CD4-positive, alpha-beta memory T cell (primary cell): ENCODE data around the gene PTPRD. TPM values are rescaled to one million over a fixed set of nuclear protein-coding genes. Genes with fewer than 3 reads are reported as not detected.

ENCODE experiments used
- CTCF ChIA-PET: fragments of 350-600 bp; sonication (Branson Sonifier 250); formaldehyde crosslinking; loops from one replicate; lab custom pipeline; 2021; ENCODE audit warnings: inconsistent platforms; ENCODE audit not compliant: partially characterized antibody; lab: Charles Lee
- POLR2A ChIA-PET: fragments of 350-600 bp; sonication (Branson Sonifier 250); formaldehyde crosslinking; loops from one replicate; lab custom pipeline; 2021; ENCODE audit not compliant: partially characterized antibody; lab: Charles Lee
- DNase-seq, 5 donors: peaks; one replicate each; pipeline versions ENCODE4 v3.0.0 to v3.0.0-alpha.2; 2020 to 2022; ENCODE audit warnings: mixed read lengths in 1 of 5
- H3K27ac ChIP-seq: one replicate; pipeline ENCODE4 v1.7.0; 2013; ENCODE audit warnings: low read depth, low read length
- H3K27me3 ChIP-seq: 2 replicates; pipeline ENCODE4 v1.7.0; 2013; ENCODE audit warnings: mild to moderate bottlenecking, low read length, moderate library complexity; ENCODE audit not compliant: insufficient read depth
- H3K36me3 ChIP-seq: 2 replicates; pipeline ENCODE4 v1.7.0; 2013; ENCODE audit warnings: mild to moderate bottlenecking, low read length, moderate library complexity; ENCODE audit not compliant: insufficient read depth
- H3K4me1 ChIP-seq: 2 replicates; pipeline ENCODE4 v1.7.0; 2013; ENCODE audit warnings: mild to moderate bottlenecking, low read length, moderate library complexity; ENCODE audit not compliant: insufficient read depth
- H3K4me3 ChIP-seq, 2 donors: one replicate each; pipeline ENCODE4 v1.7.0; 2013; ENCODE audit warnings: low read length in 2 of 2, mild to moderate bottlenecking in 1 of 2
- H3K9me3 ChIP-seq, 2 donors: one replicate each; pipeline ENCODE4 v1.7.0; 2013; ENCODE audit warnings: low read length in 2 of 2, control low read depth in 1 of 2; ENCODE audit not compliant: control insufficient read depth in 1 of 2
- H3K27ac Mint-ChIP-seq, 7 donors: one replicate each; pipeline ENCODE4 v1.8.0; 2020 to 2021; ENCODE audit warnings: mixed read lengths in 7 of 7, mild to moderate bottlenecking in 6 of 7, inconsistent platforms in 3 of 7, moderate library complexity in 3 of 7
- H3K27me3 Mint-ChIP-seq, 2 donors: one replicate each; pipeline ENCODE4 v1.8.0; 2020 to 2021; ENCODE audit warnings: mixed read lengths in 2 of 2
- H3K36me3 Mint-ChIP-seq, 2 donors: one replicate each; pipeline ENCODE4 v1.8.0; 2020 to 2021; ENCODE audit warnings: mixed read lengths in 2 of 2, inconsistent platforms in 1 of 2, mild to moderate bottlenecking in 1 of 2
- H3K4me1 Mint-ChIP-seq, 4 donors: one replicate each; pipeline ENCODE4 v1.8.0; 2020 to 2021; ENCODE audit warnings: mixed read lengths in 4 of 4, mild to moderate bottlenecking in 1 of 4
- H3K4me3 Mint-ChIP-seq, 8 donors: one replicate each; pipeline ENCODE4 v1.8.0; 2020 to 2021; ENCODE audit warnings: mixed read lengths in 8 of 8, mild to moderate bottlenecking in 7 of 8, moderate library complexity in 6 of 8, inconsistent platforms in 3 of 8
- H3K9me3 Mint-ChIP-seq, 8 donors: one replicate each; pipeline ENCODE4 v1.8.0; 2020 to 2021; ENCODE audit warnings: mixed read lengths in 8 of 8, mild to moderate bottlenecking in 5 of 8, inconsistent platforms in 3 of 8, moderate library complexity in 1 of 8
- intact Hi-C: fragments of 100-400 bp; cut with micrococcal nuclease; formaldehyde crosslinking; loops from one replicate; pipeline ENCODE4 v1.15.1; 2023
- polyA plus RNA-seq, 2 donors: library from polyadenylated mRNA; unstranded; fragments of 300-500 nt; fragmentation: Illumina TruSeq; gene quantifications; one replicate each; pipeline ENCODE4 v1.2.3, GENCODE V29; 2021
- total RNA-seq, 2 experiments: library from RNA; stranded (reverse); gene quantifications; one replicate each; pipeline ENCODE4 v1.2.3, GENCODE V29; 2021

The PTPRD gene
- total and polyA plus RNA-seq, 4 experiments from 2014 or later: not detected

- intact Hi-C loops: no loop called here
Observed at GRCh38 chr9:9847750-9848149, 765.1 kb downstream of the PTPRD start.

GRCh38 chr9:9846557-9846956 is 766.2 kb downstream of the PTPRD start:
- H3K4me3 Mint-ChIP-seq: no peak overlapping the region
- H3K27ac ChIP-seq: no peak overlapping the region
- H3K9me3 ChIP-seq: no peaks in the 10 kb centered on the region
- H3K4me1 Mint-ChIP-seq: peaks cover 0 to 2% (median under 1%) of the 10 kb centered on the region in 4 donors
- H3K4me3 ChIP-seq: no peak overlapping the region
- CTCF ChIA-PET: no interaction called here
- H3K36me3 ChIP-seq: no peaks in the 10 kb centered on the region
- no peaks in the 10 kb centered on the region for H3K27me3 Mint-ChIP-seq
- no peak for DNase-seq
- no peak overlapping the region for H3K27ac Mint-ChIP-seq
- H3K36me3 Mint-ChIP-seq: no peaks in the 10 kb centered on the region
- POLR2A ChIA-PET: no interaction called here
- no peaks in the 10 kb centered on the region for H3K4me1 ChIP-seq
- intact Hi-C loops: no loop called here
- peaks cover 0 to 5% (median 0%) of the 10 kb centered on the region in 8 donors for H3K9me3 Mint-ChIP-seq
- no peaks in the 10 kb centered on the region for H3K27me3 ChIP-seq

More at GRCh38 chr9:9847750-9848149, 765.1 kb downstream of the PTPRD start:
- no peak overlapping the region for H3K27ac Mint-ChIP-seq
- Histone ChIP-seq H3K4me1 (no peaks in the 10 kb centered on the region), H3K4me3 (no peak overlapping the region), H3K36me3 (no peaks in the 10 kb centered on the region), H3K27ac (no peak overlapping the region), H3K9me3 (no peaks in the 10 kb centered on the region), H3K27me3 (no peaks in the 10 kb centered on the region)
- peaks cover 0 to 4% (median 0%) of the 10 kb centered on the region in 8 donors for H3K9me3 Mint-ChIP-seq
- no peaks in the 10 kb centered on the region for H3K27me3 Mint-ChIP-seq
- ChIA-PET POLR2A (no interaction called here), CTCF (no interaction called here)
- no peak overlapping the region for H3K4me3 Mint-ChIP-seq
- no peaks in the 10 kb centered on the region for H3K36me3 Mint-ChIP-seq
- peaks cover 0 to 2% (median under 1%) of the 10 kb centered on the region in 4 donors for H3K4me1 Mint-ChIP-seq
- no peak for DNase-seq

GRCh38 chr9:9820436-9820835 is 792.4 kb downstream of the PTPRD start:
- Mint-ChIP-seq H3K9me3 (peaks cover 0 to 21% (median 4%) of the 10 kb centered on the region in 8 donors), H3K4me3 (no peak overlapping the region), H3K36me3 (no peaks in the 10 kb centered on the region), H3K27me3 (no peaks in the 10 kb centered on the region), H3K27ac (no peak overlapping the region), H3K4me1 (no peaks in the 10 kb centered on the region)
- Histone ChIP-seq H3K36me3 (no peaks in the 10 kb centered on the region), H3K27me3 (no peaks in the 10 kb centered on the region), H3K4me1 (no peaks in the 10 kb centered on the region), H3K9me3 (no peaks in the 10 kb centered on the region), H3K4me3 (no peak overlapping the region), H3K27ac (no peak overlapping the region)
- ChIA-PET POLR2A (no interaction called here), CTCF (no interaction called here)
- intact Hi-C loops: no loop called here
- no peak for DNase-seq

- Histone ChIP-seq H3K27me3 (no peaks in the 10 kb centered on the region), H3K27ac (no peak overlapping the region), H3K4me1 (no peaks in the 10 kb centered on the region), H3K36me3 (no peaks in the 10 kb centered on the region), H3K9me3 (no peaks in the 10 kb centered on the region), H3K4me3 (no peak overlapping the region)
- no peaks in the 10 kb centered on the region for H3K36me3 Mint-ChIP-seq
- intact Hi-C loops: no loop called here
- H3K27ac Mint-ChIP-seq: no peak overlapping the region
- CTCF ChIA-PET: no interaction called here
- no peak overlapping the region for H3K4me3 Mint-ChIP-seq
- no peaks in the 10 kb centered on the region for H3K4me1 Mint-ChIP-seq
- peaks cover 0 to 22% (median 4%) of the 10 kb centered on the region in 8 donors for H3K9me3 Mint-ChIP-seq
- no peak for DNase-seq
- no peaks in the 10 kb centered on the region for H3K27me3 Mint-ChIP-seq
- POLR2A ChIA-PET: no interaction called here
Observed at GRCh38 chr9:9819886-9820285, 792.9 kb downstream of the PTPRD start.

GRCh38 chr9:9817176-9817575 is 795.6 kb downstream of the PTPRD start:
- ChIA-PET CTCF (no interaction called here), POLR2A (no interaction called here)
- H3K36me3 ChIP-seq: no peaks in the 10 kb centered on the region
- Mint-ChIP-seq H3K4me1 (no peaks in the 10 kb centered on the region), H3K4me3 (no peak overlapping the region), H3K36me3 (no peaks in the 10 kb centered on the region), H3K9me3 (peaks cover 0 to 18% (median 4%) of the 10 kb centered on the region in 8 donors), H3K27me3 (no peaks in the 10 kb centered on the region), H3K27ac (no peak overlapping the region)
- H3K9me3 ChIP-seq: no peaks in the 10 kb centered on the region
- intact Hi-C loops: no loop called here
- H3K27ac ChIP-seq: no peak overlapping the region
- H3K4me1 ChIP-seq: no peaks in the 10 kb centered on the region
- no peak overlapping the region for H3K4me3 ChIP-seq
- DNase-seq: no peak
- no peaks in the 10 kb centered on the region for H3K27me3 ChIP-seq

- POLR2A ChIA-PET: no interaction called here
- H3K4me1 Mint-ChIP-seq: no peaks in the 10 kb centered on the region
Observed at GRCh38 chr9:9804109-9804508, 808.7 kb downstream of the PTPRD start.

GRCh38 chr9:9799287-9799686 is 813.5 kb downstream of the PTPRD start:
- H3K27me3 Mint-ChIP-seq: no peaks in the 10 kb centered on the region
- ChIA-PET CTCF (no interaction called here), POLR2A (no interaction called here)
- H3K4me1 Mint-ChIP-seq: no peaks in the 10 kb centered on the region
- no peak overlapping the region for H3K27ac ChIP-seq
- H3K4me1 ChIP-seq: no peaks in the 10 kb centered on the region
- H3K27me3 ChIP-seq: no peaks in the 10 kb centered on the region
- no peaks in the 10 kb centered on the region for H3K9me3 ChIP-seq
- no peaks in the 10 kb centered on the region for H3K36me3 Mint-ChIP-seq
- peaks cover 0 to 5% (median 0%) of the 10 kb centered on the region in 8 donors for H3K9me3 Mint-ChIP-seq
- no peaks in the 10 kb centered on the region for H3K36me3 ChIP-seq
- no peak for DNase-seq
- intact Hi-C loops: loop anchor here (10.0 kb wide), 1 partner anchor 74 kb away; no protein-coding TSS in a partner anchor
- H3K27ac Mint-ChIP-seq: no peak overlapping the region
- H3K4me3 ChIP-seq: no peak overlapping the region
- no peak overlapping the region for H3K4me3 Mint-ChIP-seq

More at GRCh38 chr9:9804109-9804508, 808.7 kb downstream of the PTPRD start:
- Mint-ChIP-seq H3K27me3 (no peaks in the 10 kb centered on the region), H3K36me3 (no peaks in the 10 kb centered on the region), H3K9me3 (peaks cover 0 to 9% (median 0%) of the 10 kb centered on the region in 8 donors), H3K27ac (no peak overlapping the region), H3K4me3 (no peak overlapping the region)
- H3K27me3 ChIP-seq: no peaks in the 10 kb centered on the region
- DNase-seq: no peak
- no peak overlapping the region for H3K27ac ChIP-seq
- no peak overlapping the region for H3K4me3 ChIP-seq
- CTCF ChIA-PET: no interaction called here
- no peaks in the 10 kb centered on the region for H3K9me3 ChIP-seq
- intact Hi-C loops: loop anchor here (10.0 kb wide), 1 partner anchor 49 kb away; no protein-coding TSS in a partner anchor
- no peaks in the 10 kb centered on the region for H3K36me3 ChIP-seq
- no peaks in the 10 kb centered on the region for H3K4me1 ChIP-seq
